ENCODE results near the gene TPH1.

The TPH1 gene

GRCh38 chr11:18046116-18046777, at the start of gene TPH1:
TSS of gene TPH1 (minus strand) at chr11:18046269. CDS start at chr11:18040762, 5,507 bp downstream.
- peak; percentile 71 for DNase-seq (ENCODE audit: low spot score)

DNA sequence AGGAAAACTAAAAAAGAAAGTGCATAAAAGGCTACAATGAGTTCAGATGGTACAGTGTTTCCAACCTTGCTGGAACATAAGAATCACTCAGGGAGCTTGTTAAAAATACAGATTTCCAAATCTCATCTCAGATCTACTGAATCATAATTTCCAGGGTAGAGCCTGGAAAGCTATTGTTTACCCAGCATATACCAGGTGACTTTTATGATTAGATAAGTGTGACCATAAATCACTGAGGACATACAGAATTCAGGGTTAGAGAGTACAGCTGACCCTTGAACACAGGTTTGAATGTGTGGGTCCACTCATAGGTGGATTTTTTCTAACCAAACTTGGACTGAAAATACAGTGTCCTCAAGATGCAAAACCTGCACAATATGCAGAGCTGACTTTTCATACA, 47.9 kb upstream of the TPH1 start:
- DNase-seq (ENCODE audit: low spot score), result no peak

- DNase-seq (ENCODE audit: low spot score), result no peak
These were observed 45.7 kb upstream of the TPH1 start for GRCh38 chr11:18091731-18092130.

DNA sequence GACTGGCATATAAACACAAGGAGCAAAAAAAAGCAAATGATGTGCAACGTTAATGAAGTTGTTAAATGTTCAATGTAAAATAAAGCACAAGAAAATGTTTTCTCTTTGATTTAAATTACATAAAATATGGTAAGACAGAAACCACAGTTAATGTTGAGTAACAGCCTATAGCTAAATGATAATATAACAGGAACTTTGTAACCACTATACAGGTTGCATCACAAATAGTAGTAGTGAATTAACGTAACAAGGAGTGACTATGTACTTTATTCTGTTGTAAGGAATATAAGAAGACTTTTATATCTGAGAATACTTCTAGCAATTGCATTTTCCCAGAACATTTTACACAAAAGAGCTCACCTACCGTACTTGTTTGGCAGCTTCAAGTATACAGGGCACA, 42.9 kb upstream of the TPH1 start:
- DNase-seq (ENCODE audit: low spot score), result no peak

DNA sequence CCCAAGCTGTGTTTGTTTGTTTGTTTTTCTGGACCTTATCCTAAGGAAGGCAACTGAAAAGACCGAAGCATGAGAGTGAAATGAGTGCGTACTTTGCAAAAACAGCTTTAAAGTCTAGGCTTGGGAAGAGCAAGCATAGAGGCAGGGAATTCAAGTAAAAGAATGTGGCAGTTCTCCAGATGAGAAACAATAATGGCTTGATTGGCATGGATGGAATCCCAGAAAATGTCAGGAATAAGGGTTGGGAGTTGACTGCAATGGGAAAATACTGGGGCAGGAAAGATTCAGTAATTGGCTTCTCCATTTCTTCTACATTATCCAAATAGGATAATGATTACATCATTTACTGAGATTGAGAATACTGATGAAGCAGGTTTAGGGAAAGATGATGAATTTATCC, 42.3 kb upstream of the TPH1 start:
- DNase-seq (ENCODE audit: low spot score), result no peak

- no peak for DNase-seq (ENCODE audit: low spot score)
These were observed 35.5 kb upstream of the TPH1 start for GRCh38 chr11:18081551-18081950.

DNA sequence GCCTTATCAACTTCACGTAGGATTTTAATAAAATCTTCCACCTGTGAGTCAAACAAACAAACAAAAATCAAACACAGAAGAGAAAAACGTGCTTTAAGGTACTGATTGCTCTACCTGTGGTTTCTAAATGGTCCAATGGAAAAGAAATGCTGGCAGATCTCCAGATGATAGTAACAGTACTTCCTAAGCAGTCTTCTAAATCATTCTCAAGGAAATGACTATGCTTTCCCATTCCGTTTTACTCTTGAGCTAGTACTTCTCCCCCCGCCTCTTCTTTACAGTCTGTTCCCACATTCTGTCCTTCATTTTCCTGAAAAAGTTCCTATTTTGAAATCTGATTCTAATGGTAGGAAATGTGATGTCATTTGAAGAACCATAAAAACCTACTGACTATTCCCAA, 34.4 kb upstream of the TPH1 start:
- no peak for DNase-seq (ENCODE audit: low spot score)

DNA sequence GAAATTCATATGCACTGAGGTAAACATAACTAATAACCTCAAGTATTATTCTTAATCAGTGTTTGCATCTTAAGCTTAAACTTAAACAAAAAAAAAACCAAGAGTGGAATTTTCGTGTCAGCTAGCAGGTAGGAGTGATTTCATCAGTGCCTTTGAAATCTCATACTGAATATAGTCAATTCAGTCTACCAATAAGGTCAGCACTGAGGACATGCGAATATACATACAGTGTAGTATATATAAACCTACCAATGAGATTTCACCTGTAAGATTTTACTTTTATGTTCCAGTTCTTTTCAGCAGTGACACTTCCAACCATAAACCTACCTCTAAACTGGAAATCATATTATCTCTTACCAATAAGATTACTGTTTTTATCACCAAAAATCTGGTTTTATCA, 32.8 kb upstream of the TPH1 start:
- no peak for DNase-seq (ENCODE audit: low spot score)

- no peak for DNase-seq (ENCODE audit: low spot score)
These were observed 29.4 kb upstream of the TPH1 start for GRCh38 chr11:18075444-18075843.

- no peak for DNase-seq (ENCODE audit: low spot score)
These were observed 25.1 kb upstream of the TPH1 start for GRCh38 chr11:18071098-18071705.

GRCh38 chr11:18067372-18067771, 21.3 kb upstream of the TPH1 start:
- DNase-seq (ENCODE audit: low spot score), result no peak

DNA sequence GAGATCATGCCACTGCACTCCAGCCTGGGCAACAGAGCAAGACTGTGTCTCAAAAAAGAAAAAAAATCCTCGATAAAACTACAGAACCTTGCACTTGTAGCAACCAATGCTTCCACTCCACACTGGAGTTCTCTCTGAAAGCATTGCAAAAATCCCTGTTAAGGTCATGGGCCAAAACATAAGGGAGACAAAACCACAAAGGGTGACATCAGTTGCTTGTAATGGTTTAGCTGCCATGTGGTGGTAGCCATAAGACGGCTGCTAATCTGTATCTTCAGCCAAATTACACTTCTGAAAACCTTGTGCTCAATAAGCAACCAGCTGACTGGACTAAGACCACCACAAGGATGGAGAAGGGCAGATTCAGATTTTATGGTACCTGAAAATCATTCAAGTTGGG, 20.6 kb upstream of the TPH1 start:
- peak; percentile 22 for DNase-seq (ENCODE audit: low spot score)

GRCh38 chr11:18065572-18065971, 19.5 kb upstream of the TPH1 start:
- DNase-seq (ENCODE audit: low spot score), result no peak

DNA sequence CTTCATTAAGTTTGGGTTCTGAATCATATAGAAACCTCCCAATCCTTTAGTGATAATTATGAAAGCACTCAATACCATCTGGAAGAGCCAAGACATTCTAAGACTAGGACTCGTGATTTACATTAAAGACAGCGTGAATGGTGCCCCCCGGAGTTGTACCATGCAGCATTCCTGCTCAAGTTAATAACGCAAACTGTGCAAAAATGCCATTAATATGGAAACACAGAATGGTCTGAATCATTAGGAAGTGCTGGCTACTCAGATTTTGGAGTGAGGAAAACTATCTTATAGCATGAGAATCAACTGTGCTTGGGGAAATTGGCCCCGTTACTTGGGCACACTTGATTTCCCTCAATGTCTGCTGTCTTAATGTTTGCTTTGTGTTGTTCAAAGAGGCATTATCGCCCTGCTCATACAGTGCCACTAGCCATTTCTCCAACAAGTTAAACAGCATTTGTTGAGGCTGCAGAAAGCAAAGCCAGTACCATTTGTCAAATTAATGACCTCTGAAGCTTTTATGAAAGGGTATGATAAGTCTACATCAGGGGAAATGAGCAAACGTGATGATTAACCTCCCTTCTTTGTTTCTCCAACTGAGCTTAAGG, 18.5 kb upstream of the TPH1 start:
- DNase-seq (ENCODE audit: low spot score), result no peak

- DNase-seq (ENCODE audit: low spot score), result no peak
These were observed 17.9 kb upstream of the TPH1 start for GRCh38 chr11:18063862-18064434.

DNA sequence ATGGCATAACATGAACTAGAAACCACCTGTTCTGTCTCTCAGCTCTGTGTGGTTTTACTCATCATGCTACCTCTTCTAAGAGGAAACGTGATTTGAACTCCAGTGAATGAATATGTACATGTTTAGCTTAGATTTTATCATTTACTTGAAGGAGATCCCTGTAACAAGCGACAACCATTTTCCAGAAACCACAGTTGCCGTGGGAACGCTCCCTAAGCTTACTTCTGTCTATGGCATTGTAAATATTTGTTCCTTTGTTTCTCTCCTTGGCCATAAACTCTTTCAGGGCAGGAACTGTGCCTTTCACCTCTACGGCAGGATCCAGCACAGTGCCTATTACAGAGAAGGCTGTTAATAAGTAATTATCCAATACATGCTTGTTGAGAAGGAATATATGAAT, 17.1 kb upstream of the TPH1 start:
- DNase-seq (ENCODE audit: low spot score), result no peak

GRCh38 chr11:18061351-18061750, 15.3 kb upstream of the TPH1 start:
- DNase-seq (ENCODE audit: low spot score), result no peak

- no peak for DNase-seq (ENCODE audit: low spot score)
These were observed 10.6 kb upstream of the TPH1 start for GRCh38 chr11:18056561-18057181.

GRCh38 chr11:18054511-18055103, 8.5 kb upstream of the TPH1 start:
- no peak for DNase-seq (ENCODE audit: low spot score)

- DNase-seq (ENCODE audit: low spot score), result no peak
These were observed 4.8 kb upstream of the TPH1 start for GRCh38 chr11:18050848-18051247.

GRCh38 chr11:18036456-18036855, 9.6 kb downstream of the TPH1 start:
- no peak for DNase-seq (ENCODE audit: low spot score)

GRCh38 chr11:18027475-18027874, 18.6 kb downstream of the TPH1 start:
- no peak for DNase-seq (ENCODE audit: low spot score)

DNA sequence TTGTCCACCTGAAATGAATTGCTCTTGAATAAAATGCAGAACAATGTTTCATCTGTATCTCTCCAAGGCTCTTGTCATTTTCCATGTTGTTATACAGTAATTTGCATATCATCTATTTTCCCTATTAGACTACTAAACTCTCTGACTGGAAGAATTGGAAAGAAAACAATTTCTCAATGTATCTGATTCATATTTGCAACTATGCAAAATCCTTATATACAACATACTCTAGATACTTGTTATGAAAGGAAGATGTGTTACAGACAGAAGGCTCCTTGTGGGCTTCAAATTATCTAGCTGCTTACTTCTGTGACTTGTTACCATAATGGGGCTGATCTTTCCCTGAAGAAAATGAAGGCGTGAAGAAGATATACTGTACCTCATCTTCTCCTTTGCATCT, 23.6 kb downstream of the TPH1 start:
- no peak for DNase-seq (ENCODE audit: low spot score)
